ENCODE data around the gene CDK3. TPM values are rescaled to one million over a fixed set of nuclear protein-coding genes. Genes with fewer than 3 reads are reported as not detected.
A peak's percentile ranks its signal among the peaks of the same experiment; 100 is the strongest.

CDK3 gene
- total and polyA plus RNA-seq, 12 donors, result 0.52 to 11.3 (median 1.5) TPM

DNA sequence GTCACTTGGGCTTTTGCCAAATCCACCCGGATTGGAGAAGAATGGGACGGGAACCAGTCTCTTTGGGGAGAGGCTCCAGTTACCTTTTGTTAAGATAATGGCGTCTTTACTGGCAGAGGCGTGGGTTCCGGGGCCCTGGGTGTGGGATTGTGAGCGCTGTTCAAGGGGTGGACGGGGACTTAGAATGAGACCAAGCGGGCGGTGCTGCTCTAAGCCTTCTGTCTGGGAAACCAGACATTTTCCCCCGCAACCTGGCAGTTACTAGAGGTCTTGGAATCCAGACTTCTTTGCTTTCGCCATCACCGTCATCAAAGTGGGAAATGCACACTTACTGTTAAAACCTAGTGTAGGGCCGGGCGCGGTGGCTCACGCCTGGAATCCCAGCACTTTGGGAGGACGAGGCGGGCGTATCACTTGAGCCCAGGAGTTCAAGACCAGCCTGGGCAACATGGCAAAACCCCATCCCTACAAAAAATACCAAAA is 20.9 kb upstream of the CDK3 start:
- H3K9me3 ChIP-seq, result no peaks in the 10 kb centered on the region
- 6 to 7% methylated on average over 19 of the region's 19 CpGs for WGBS, 2 donors
- H3K27ac ChIP-seq, result peak overlapping the region; percentile 96 to 99 (median 98)
- intact Hi-C loops (cut with DNase I), result loop anchor here in 4 of 10 donors (1.0 to 10.0 kb wide), 5 partner anchors 37 to 75 kb away; partner anchors contain the start of genes FBF1 (in 1 of the 4) and MRPL38 (in 1 of the 4)
- peak overlapping the region; percentile 70 to 97 (median 82) for H3K4me3 ChIP-seq
- TF ChIP-seq, protein P1, sequence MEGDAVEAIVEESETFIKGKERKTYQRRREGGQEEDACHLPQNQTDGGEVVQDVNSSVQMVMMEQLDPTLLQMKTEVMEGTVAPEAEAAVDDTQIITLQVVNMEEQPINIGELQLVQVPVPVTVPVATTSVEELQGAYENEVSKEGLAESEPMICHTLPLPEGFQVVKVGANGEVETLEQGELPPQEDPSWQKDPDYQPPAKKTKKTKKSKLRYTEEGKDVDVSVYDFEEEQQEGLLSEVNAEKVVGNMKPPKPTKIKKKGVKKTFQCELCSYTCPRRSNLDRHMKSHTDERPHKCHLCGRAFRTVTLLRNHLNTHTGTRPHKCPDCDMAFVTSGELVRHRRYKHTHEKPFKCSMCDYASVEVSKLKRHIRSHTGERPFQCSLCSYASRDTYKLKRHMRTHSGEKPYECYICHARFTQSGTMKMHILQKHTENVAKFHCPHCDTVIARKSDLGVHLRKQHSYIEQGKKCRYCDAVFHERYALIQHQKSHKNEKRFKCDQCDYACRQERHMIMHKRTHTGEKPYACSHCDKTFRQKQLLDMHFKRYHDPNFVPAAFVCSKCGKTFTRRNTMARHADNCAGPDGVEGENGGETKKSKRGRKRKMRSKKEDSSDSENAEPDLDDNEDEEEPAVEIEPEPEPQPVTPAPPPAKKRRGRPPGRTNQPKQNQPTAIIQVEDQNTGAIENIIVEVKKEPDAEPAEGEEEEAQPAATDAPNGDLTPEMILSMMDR (IDR thresholded peaks at IDR 0.05), result no peak
- ATAC-seq (peak; percentile 12 to 60 (median 37)), DNase-seq (no peak)
- peaks cover 0 to 77% (median 47%) of the 10 kb centered on the region in 9 donors for H3K4me1 ChIP-seq
- peaks cover 0 to 13% (median 0%) of the 10 kb centered on the region in 9 donors for H3K36me3 ChIP-seq
- H3K27me3 ChIP-seq, result no peaks in the 10 kb centered on the region

DNA sequence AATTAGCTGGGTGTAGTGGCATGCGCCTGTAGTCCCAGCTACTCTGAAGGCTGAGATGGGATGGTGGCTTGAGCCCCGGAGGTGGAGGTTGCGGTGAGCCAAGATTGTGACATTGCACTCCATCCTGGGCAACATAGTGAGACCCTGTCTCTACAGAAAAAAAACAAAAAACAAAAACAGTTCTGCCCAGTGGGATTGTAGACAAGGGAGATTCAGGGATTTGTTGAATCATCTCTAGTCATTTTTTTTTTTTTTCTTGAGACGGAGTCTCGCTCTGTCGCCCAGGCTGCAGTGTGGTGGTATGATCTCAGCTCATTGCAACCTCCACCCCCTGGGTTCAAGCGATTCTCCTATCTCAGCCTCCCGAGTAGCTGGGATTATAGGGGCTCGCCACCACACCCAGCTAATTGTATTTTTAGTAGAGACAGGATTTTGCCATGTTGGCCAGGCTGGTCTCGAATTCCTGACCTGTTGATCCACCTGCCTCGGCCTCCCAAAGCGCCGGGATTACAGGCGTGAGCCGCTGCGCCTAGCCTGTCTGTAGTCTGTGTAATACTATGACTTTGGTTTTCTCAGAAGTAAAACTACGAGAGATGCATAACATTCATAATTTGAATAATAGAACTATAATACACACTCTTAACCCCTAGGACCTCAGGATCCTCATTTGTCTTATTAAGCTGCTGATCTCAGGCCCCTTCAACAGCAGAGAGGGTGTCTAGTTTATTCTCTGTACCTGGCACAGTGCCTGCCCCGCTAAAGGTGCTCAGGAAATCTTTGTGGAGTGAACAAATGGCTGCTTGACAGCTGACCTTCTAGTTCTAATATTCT is 20.3 kb upstream of the CDK3 start:
- ATAC-seq (no peak), DNase-seq (no peak)
- Histone ChIP-seq H3K4me3 (peak overlapping the region in 9 of 10 donors; percentile 70 to 97 (median 81)), H3K27me3 (no peaks in the 10 kb centered on the region), H3K9me3 (no peaks in the 10 kb centered on the region), H3K27ac (peak overlapping the region; percentile 96 to 99 (median 98)), H3K36me3 (peaks cover 0 to 13% (median 0%) of the 10 kb centered on the region in 9 donors), H3K4me1 (peaks cover 0 to 75% (median 42%) of the 10 kb centered on the region in 9 donors)
- 87 to 92% methylated on average over 18 of the region's 18 CpGs for WGBS, 2 donors
- intact Hi-C loops (cut with DNase I), result loop anchor here in 2 of 10 donors (5.0 to 10.0 kb wide), 2 partner anchors 43 to 76 kb away; partner anchors contain the start of gene MRPL38 (in 1 of the 2)
- TF ChIP-seq, protein P1 (IDR thresholded peaks at IDR 0.05), result no peak

DNA sequence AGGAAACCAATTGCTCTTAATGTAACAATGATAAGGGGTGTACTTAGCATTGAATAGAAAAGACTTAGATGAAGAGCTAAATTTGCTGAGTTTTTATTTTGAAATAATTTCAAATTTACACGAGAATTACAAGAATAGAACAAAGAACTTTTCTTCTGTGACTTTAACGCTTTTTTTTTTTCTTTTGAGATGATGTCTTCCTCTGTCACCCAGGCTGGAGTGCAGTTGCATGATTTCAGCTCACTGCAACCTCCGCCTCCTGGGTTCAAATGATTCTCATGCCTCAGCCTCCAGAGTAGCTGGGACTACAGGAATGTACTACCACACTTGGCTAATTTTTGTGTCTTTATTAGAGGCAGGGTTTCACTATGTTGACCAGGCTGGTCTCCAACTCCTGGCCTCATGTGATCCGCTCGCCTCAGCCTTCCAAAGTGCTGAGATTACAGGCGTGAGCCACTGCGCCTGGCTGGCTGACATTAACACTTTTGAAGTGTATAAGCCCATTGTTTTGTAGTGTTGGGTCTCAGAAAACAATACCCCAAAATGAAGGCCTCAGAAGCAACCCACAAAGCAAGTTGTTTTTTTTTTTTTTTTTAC is 19.5 kb upstream of the CDK3 start:
- Histone ChIP-seq H3K4me3 (no peak overlapping the region), H3K36me3 (peaks cover 0 to 13% (median 0%) of the 10 kb centered on the region in 9 donors), H3K27me3 (no peaks in the 10 kb centered on the region), H3K9me3 (no peaks in the 10 kb centered on the region), H3K27ac (peak overlapping the region in 5 of 10 donors; percentile 96 to 99 (median 99)), H3K4me1 (peaks cover 0 to 68% (median 35%) of the 10 kb centered on the region in 9 donors)
- intact Hi-C loops (cut with DNase I), result loop anchor here in 2 of 10 donors (5.0 to 10.0 kb wide), 2 partner anchors 44 to 76 kb away; partner anchors contain the start of gene MRPL38 (in 1 of the 2)
- ATAC-seq, result no peak
- TF ChIP-seq, protein P1 (IDR thresholded peaks at IDR 0.05), result no peak
- 82 to 86% methylated on average over 7 of the region's 7 CpGs for WGBS, 2 donors
- DNase-seq, result no peak

Data from heart right ventricle (tissue), 16 donors.